Measurements from ENCODE around the gene RASGRP4. TPM values are rescaled to one million over a fixed set of nuclear protein-coding genes. Genes with fewer than 3 reads are reported as not detected.

RASGRP4 gene
- total RNA-seq, 1 experiment from 2014 or later, result not detected

DNA sequence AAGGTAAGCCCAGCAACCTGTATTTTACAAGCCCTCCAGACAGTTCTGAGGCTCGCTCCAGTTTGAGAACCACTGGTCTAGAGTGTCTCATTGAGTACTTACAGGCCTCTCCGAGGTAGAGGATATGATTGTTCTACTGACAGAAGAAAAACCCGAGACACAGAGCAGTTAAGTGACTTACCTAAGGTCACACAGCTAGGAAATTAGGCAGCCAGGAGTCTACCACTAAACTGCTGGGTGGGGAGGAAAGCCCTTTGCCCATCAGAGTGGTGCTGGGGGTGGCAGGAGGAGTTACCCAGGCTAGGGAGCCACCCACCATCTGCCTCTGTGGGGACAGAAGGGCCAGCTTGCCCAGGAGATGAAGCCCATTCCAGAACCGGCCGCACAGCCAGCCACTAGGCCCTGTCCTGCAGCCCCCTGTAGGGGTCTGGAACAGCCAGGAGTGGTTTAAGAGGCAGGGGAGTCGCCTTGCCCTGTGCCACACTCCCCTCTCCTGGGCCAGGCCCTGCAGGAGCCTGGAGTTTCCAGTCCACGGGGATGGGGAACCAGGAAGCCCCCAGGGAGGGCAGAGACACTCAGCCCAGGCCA, 703 bp downstream of the RASGRP4 start:
- ATAC-seq (no peak), DNase-seq (ENCODE audit: low read depth, low spot score) (no peak)
- POLR2A ChIA-PET, result no interaction called here
- in situ Hi-C loops (cut with HindIII; ENCODE audit: low pct_unique_long_range_greater_than_20kb, low sequenced_read_pairs), result no loop called here
- BruUV-seq (replicated peaks), result no TSS peak
- TF ChIP-seq, protein P1, sequence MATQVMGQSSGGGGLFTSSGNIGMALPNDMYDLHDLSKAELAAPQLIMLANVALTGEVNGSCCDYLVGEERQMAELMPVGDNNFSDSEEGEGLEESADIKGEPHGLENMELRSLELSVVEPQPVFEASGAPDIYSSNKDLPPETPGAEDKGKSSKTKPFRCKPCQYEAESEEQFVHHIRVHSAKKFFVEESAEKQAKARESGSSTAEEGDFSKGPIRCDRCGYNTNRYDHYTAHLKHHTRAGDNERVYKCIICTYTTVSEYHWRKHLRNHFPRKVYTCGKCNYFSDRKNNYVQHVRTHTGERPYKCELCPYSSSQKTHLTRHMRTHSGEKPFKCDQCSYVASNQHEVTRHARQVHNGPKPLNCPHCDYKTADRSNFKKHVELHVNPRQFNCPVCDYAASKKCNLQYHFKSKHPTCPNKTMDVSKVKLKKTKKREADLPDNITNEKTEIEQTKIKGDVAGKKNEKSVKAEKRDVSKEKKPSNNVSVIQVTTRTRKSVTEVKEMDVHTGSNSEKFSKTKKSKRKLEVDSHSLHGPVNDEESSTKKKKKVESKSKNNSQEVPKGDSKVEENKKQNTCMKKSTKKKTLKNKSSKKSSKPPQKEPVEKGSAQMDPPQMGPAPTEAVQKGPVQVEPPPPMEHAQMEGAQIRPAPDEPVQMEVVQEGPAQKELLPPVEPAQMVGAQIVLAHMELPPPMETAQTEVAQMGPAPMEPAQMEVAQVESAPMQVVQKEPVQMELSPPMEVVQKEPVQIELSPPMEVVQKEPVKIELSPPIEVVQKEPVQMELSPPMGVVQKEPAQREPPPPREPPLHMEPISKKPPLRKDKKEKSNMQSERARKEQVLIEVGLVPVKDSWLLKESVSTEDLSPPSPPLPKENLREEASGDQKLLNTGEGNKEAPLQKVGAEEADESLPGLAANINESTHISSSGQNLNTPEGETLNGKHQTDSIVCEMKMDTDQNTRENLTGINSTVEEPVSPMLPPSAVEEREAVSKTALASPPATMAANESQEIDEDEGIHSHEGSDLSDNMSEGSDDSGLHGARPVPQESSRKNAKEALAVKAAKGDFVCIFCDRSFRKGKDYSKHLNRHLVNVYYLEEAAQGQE (IDR thresholded peaks at IDR 0.05; ENCODE audit: insufficient read depth in 1 of 2, low read depth in 2 of 2, low read length in 1 of 2), result no peak
- TF ChIP-seq SIN3A (IDR thresholded peaks at IDR 0.05; ENCODE audit: borderline replicate concordance, insufficient read depth, low read depth, low read length) (no peak), CTCF (IDR thresholded peaks at IDR 0.05) (no peak), TCF7L2 (IDR thresholded peaks at IDR 0.05; ENCODE audit: low read depth, low read length) (no peak)
- no peaks in the 10 kb centered on the region for H3K27me3 ChIP-seq (ENCODE audit: control insufficient read depth, insufficient read depth, low read length)
- CTCF ChIA-PET, result interaction anchor here (1.3 kb wide), 1 partner anchor 54 kb away, joined by 3 read pairs; no protein-coding TSS in a partner anchor
- no peaks in the 10 kb centered on the region for H3K9me3 ChIP-seq (ENCODE audit: control insufficient read depth, insufficient read depth, low read depth, low read length)
- no peaks in the 10 kb centered on the region for H3K36me3 ChIP-seq (ENCODE audit: control insufficient read depth, insufficient read depth, low read length)
- no peaks in the 10 kb centered on the region for H3K4me1 ChIP-seq (ENCODE audit: control insufficient read depth, insufficient read depth, low read length)
- no peak overlapping the region for H3K27ac ChIP-seq (ENCODE audit: low read length)
- intact Hi-C loops (cut with micrococcal nuclease; ENCODE audit: unreplicated experiment), result no loop called here
- no peak overlapping the region for H3K4me3 ChIP-seq (ENCODE audit: low read depth in 2 of 2, low read length in 2 of 2)

DNA sequence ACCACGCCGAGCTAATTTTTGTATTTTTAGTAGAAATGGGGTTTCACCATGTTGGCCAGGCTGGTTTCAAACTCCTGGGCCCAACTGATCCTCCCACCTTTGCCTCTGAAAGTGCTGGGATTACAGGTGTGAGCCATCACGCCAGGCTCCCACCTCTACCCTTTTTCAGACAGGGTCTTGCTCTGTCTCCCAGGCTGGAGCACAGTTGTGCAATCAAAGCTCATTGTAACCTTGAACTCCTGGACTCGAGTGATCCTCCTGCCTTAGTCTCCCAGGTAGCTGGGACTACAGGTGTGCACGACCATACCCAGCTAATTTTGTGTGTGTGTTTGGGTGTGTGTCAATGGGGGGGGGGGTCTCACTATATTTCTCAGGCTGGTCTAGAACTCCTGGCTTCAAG, 1.7 kb downstream of the RASGRP4 start:
- H3K4me1 ChIP-seq (ENCODE audit: control insufficient read depth, insufficient read depth, low read length), result no peaks in the 10 kb centered on the region
- ChIA-PET CTCF (interaction anchor here (1.3 kb wide), 1 partner anchor 55 kb away, joined by 3 read pairs; no protein-coding TSS in a partner anchor), POLR2A (no interaction called here)
- no TSS peak for BruUV-seq (replicated peaks)
- ATAC-seq (no peak), DNase-seq (ENCODE audit: low read depth, low spot score) (no peak)
- TF ChIP-seq POLR2AphosphoS5 (IDR thresholded peaks at IDR 0.05; ENCODE audit: low read depth, low read length) (no peak), CTCF (IDR thresholded peaks at IDR 0.05) (no peak), SIN3A (IDR thresholded peaks at IDR 0.05; ENCODE audit: borderline replicate concordance, insufficient read depth, low read depth, low read length) (no peak), TCF7L2 (IDR thresholded peaks at IDR 0.05; ENCODE audit: low read depth, low read length) (no peak)
- TF ChIP-seq, protein P1 (IDR thresholded peaks at IDR 0.05; ENCODE audit: insufficient read depth in 1 of 2, low read depth in 2 of 2, low read length in 1 of 2), result no peak
- H3K27ac ChIP-seq (ENCODE audit: low read length), result no peak overlapping the region
- H3K4me3 ChIP-seq (ENCODE audit: low read depth in 2 of 2, low read length in 2 of 2), result no peak overlapping the region
- in situ Hi-C loops (cut with HindIII; ENCODE audit: low pct_unique_long_range_greater_than_20kb, low sequenced_read_pairs) (no loop called here), intact Hi-C loops (cut with micrococcal nuclease; ENCODE audit: unreplicated experiment) (no loop called here)
- no peaks in the 10 kb centered on the region for H3K27me3 ChIP-seq (ENCODE audit: control insufficient read depth, insufficient read depth, low read length)
- H3K36me3 ChIP-seq (ENCODE audit: control insufficient read depth, insufficient read depth, low read length), result no peaks in the 10 kb centered on the region
- H3K9me3 ChIP-seq (ENCODE audit: control insufficient read depth, insufficient read depth, low read depth, low read length), result no peaks in the 10 kb centered on the region
